ENCODE data around the gene TFAP2B.

TFAP2B gene

GRCh38 chr6:50825375-50826036 is 6.8 kb downstream of the TFAP2B start:
- no peak for DNase-seq

GRCh38 chr6:50826037-50826761 is 7.5 kb downstream of the TFAP2B start:
- no peak for DNase-seq

GRCh38 chr6:50826803-50827202 is 8.1 kb downstream of the TFAP2B start:
- no peak for DNase-seq

GRCh38 chr6:50829049-50829448 is 10.4 kb downstream of the TFAP2B start:
- DNase-seq: no peak

- DNase-seq: no peak
These were observed 11.3 kb downstream of the TFAP2B start for GRCh38 chr6:50829898-50830444.

- DNase-seq: no peak
These were observed 12.5 kb downstream of the TFAP2B start for GRCh38 chr6:50831186-50831585.

GRCh38 chr6:50832912-50833311 is 14.2 kb downstream of the TFAP2B start:
- DNase-seq: no peak

- DNase-seq: no peak
These were observed 16.3 kb downstream of the TFAP2B start for GRCh38 chr6:50834929-50835410.

GRCh38 chr6:50836231-50836630 is 17.6 kb downstream of the TFAP2B start:
- DNase-seq: no peak

- DNase-seq: no peak
These were observed 19.1 kb downstream of the TFAP2B start for GRCh38 chr6:50837589-50838445.

GRCh38 chr6:50840112-50840810 is 21.6 kb downstream of the TFAP2B start:
- DNase-seq: no peak

GRCh38 chr6:50840811-50841192 is 22.1 kb downstream of the TFAP2B start:
- DNase-seq: no peak

- no peak for DNase-seq
These were observed 23.8 kb downstream of the TFAP2B start for GRCh38 chr6:50842446-50842845.

- DNase-seq: no peak
These were observed 24.3 kb downstream of the TFAP2B start for GRCh38 chr6:50842861-50843384.

- no peak for DNase-seq
These were observed 25.2 kb downstream of the TFAP2B start for GRCh38 chr6:50843842-50844241.

GRCh38 chr6:50845499-50846143 is 26.9 kb downstream of the TFAP2B start:
- no peak for DNase-seq

- no peak for DNase-seq
These were observed 27.6 kb downstream of the TFAP2B start for GRCh38 chr6:50846144-50846851.

GRCh38 chr6:50846852-50847155 is 28.1 kb downstream of the TFAP2B start:
- no peak for DNase-seq

GRCh38 chr6:50847890-50848594 is 29.4 kb downstream of the TFAP2B start:
- DNase-seq: no peak
